Stomach smooth muscle (tissue), 2 donors: ENCODE measurements around the gene SPATA20.

Source experiments
- H3K27ac ChIP-seq: one replicate; pipeline ENCODE4 v1.7.0; 2013; ENCODE audit warnings: mild to moderate bottlenecking, low read length, inconsistent platforms
- H3K27me3 ChIP-seq, 2 donors: one replicate each; pipeline ENCODE4 v1.7.0; 2013; ENCODE audit warnings: low read length in 2 of 2; ENCODE audit not compliant: insufficient read depth in 2 of 2, control insufficient read depth in 1 of 2
- H3K36me3 ChIP-seq, 2 donors: one replicate each; pipeline ENCODE4 v1.7.0; 2013; ENCODE audit warnings: low read length in 2 of 2; ENCODE audit not compliant: control insufficient read depth in 2 of 2, insufficient read depth in 2 of 2
- H3K4me1 ChIP-seq: one replicate; pipeline ENCODE4 v1.7.0; 2013; ENCODE audit warnings: low read length; ENCODE audit not compliant: control insufficient read depth, insufficient read depth
- H3K4me3 ChIP-seq, 2 donors: one replicate each; pipeline ENCODE4 v1.7.0; 2013; ENCODE audit warnings: low read length in 2 of 2
- H3K9ac ChIP-seq, 2 donors: one replicate each; pipeline ENCODE4 v1.7.0; 2013; ENCODE audit warnings: low read length in 2 of 2, mild to moderate bottlenecking in 1 of 2
- H3K9me3 ChIP-seq, 2 donors: one replicate each; pipeline ENCODE4 v1.7.0; 2013; ENCODE audit warnings: low read length in 2 of 2; ENCODE audit not compliant: control insufficient read depth in 2 of 2
- donor health status: healthy.
- donor health status: Pancreatic carcinoma.

Gene SPATA20

DNA sequence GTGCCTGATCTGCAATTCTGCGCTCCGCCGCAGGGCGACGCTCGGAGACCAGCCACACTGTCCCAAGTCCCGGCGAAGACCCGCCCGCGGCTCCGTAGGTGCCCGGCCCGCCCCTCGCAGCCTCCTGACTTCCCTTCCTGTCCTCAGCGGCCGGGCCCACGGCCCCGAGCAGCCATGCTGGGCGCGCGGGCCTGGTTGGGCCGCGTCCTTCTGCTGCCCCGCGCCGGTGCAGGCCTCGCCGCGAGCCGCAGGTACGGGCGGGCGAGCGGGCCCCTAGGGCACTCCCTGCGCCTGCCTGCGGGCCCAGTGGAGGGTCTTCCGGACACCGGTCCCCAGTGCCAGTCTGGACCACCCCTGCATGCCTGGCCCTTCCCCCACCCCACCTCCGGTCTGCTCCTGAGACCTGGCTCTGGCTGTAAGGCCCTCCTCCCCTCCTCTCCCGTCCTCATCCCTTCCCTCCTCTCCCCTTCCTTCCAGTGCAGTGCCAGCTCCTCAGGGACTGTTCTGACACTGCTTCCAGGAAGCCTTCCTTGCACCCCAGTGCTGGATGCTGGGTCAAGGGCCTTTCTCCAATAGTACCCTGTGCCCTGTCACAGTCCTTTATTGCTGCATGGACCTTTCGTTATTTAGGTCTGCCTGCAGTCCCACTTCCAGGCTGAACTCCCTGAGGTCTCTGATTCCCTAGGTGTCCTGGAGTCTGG is at the start of gene SPATA20:
SPATA20 (plus strand) TSS at position 140 of the 701 bp plus-strand sequence; CDS start at position 175, 35 bp downstream.
- Histone ChIP-seq H3K36me3 (peaks cover 5% of the 10 kb centered on the region in 2 donors), H3K4me3 (peak within 1 kb of the TSS; percentile 81 to 91), H3K9me3 (no peaks in the 10 kb centered on the region), H3K27me3 (no peaks in the 10 kb centered on the region), H3K27ac (peak within 1 kb of the TSS; percentile 46), H3K9ac (peak within 1 kb of the TSS; percentile 78 to 87), H3K4me1 (peaks cover 32% of the 10 kb centered on the region)

DNA sequence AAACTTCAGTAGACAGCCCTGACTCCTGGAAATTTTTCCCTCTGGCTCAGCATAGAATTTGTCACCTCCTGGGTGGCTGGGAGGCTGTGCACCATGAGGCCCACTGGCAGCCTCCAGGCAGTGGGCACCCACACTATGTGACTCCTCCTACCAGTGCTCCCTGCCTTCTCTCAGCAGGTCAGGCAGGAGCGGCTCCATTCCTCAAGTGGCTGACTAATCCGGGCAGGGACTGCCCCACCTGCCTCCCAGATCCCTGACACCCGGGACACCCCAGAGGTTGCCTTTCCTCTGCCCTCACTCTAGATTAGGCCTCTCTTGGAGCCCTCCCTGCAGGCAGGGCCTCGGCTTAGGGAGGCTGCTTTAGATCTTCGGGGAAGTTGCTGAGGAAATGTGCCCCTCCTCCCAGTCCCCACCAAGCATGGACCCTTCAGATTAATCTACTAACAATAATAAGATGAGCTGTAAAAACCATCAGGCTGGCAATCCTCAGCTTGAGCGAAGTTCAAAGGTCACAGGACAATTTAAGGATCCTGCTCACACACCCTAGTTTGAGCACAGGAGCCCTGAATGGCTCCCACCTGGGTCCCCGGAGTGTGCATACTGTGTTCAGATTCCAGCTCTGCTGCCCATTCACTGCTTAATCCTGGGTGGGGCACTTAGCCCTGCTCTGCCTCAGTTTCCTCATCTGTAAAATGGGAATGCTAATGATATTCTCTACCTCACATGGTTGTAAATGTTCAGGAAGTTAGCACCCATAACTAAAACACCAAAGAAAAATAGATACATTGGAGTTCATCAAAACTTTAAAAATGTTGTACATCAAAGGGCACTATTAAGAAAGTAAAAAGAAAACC is 48.7 kb upstream of the SPATA20 start:
- no peak overlapping the region for H3K27ac ChIP-seq
- H3K36me3 ChIP-seq = no peaks in the 10 kb centered on the region
- no peak overlapping the region for H3K4me3 ChIP-seq
- no peaks in the 10 kb centered on the region for H3K9me3 ChIP-seq
- no peak overlapping the region for H3K9ac ChIP-seq
- H3K4me1 ChIP-seq = no peaks in the 10 kb centered on the region
- no peaks in the 10 kb centered on the region for H3K27me3 ChIP-seq

DNA sequence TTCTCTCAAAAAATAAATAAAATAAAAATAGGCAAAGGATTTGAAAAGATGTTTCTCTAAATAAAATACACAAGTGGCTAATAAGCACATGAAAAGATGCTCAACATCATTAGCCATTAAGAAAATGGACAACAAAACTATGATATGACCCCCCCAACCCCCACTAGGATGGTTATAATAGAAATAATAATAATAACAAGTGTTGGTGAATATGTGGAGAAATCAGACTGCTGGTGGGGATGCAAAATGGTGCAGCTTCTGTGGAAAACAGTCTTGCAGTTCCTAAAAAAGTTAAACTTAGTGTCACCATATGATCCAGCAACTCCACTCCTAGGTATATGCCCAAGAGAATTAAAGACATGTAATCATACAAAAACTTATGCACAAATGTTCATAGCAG is 47.7 kb upstream of the SPATA20 start:
- H3K27ac ChIP-seq = no peak overlapping the region
- H3K9me3 ChIP-seq = no peaks in the 10 kb centered on the region
- H3K9ac ChIP-seq = no peak overlapping the region
- no peak overlapping the region for H3K4me3 ChIP-seq
- no peaks in the 10 kb centered on the region for H3K27me3 ChIP-seq
- H3K36me3 ChIP-seq = no peaks in the 10 kb centered on the region
- no peaks in the 10 kb centered on the region for H3K4me1 ChIP-seq

DNA sequence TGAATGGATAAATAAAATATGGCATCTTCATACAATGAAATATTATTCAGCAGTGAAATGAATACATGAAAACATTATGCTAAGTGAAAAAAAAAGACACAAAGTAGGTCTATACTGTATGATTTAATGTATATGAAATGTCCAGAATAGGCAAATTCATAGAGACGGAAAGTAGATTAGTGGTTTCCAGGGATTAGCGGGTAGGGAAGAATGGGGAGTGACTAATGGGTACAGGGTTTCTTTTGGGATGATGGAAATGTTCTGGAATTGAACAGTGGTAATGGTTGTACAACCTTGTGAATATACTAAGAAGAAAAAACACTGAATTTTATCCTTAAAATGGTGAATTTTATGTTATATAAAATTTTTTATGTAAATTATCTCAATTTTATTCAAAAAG is 47.3 kb upstream of the SPATA20 start:
- no peak overlapping the region for H3K4me3 ChIP-seq
- no peaks in the 10 kb centered on the region for H3K9me3 ChIP-seq
- no peaks in the 10 kb centered on the region for H3K4me1 ChIP-seq
- no peaks in the 10 kb centered on the region for H3K27me3 ChIP-seq
- H3K36me3 ChIP-seq = no peaks in the 10 kb centered on the region
- H3K27ac ChIP-seq = no peak overlapping the region
- no peak overlapping the region for H3K9ac ChIP-seq

DNA sequence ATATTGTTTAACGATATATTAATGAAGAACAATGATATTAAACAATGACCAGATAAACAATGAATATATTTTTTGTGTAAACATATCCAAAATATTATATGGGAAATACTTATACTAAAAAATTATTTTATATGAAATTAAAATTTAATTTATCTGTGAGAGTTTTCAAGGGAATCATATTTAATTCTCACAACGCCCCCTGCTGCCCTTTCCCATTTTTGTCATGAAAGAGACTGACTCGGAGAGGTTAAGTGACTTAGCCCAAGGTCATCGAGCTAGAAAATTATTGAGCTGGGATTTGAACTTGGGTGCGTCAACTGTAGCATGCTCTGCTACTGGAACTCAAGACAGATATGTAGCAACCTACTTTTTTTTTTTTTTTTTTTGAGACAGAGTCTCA is 45.9 kb upstream of the SPATA20 start:
- H3K9me3 ChIP-seq = no peaks in the 10 kb centered on the region
- no peaks in the 10 kb centered on the region for H3K27me3 ChIP-seq
- H3K4me1 ChIP-seq = no peaks in the 10 kb centered on the region
- H3K9ac ChIP-seq = no peak overlapping the region
- H3K4me3 ChIP-seq = no peak overlapping the region
- no peak overlapping the region for H3K27ac ChIP-seq
- no peaks in the 10 kb centered on the region for H3K36me3 ChIP-seq

DNA sequence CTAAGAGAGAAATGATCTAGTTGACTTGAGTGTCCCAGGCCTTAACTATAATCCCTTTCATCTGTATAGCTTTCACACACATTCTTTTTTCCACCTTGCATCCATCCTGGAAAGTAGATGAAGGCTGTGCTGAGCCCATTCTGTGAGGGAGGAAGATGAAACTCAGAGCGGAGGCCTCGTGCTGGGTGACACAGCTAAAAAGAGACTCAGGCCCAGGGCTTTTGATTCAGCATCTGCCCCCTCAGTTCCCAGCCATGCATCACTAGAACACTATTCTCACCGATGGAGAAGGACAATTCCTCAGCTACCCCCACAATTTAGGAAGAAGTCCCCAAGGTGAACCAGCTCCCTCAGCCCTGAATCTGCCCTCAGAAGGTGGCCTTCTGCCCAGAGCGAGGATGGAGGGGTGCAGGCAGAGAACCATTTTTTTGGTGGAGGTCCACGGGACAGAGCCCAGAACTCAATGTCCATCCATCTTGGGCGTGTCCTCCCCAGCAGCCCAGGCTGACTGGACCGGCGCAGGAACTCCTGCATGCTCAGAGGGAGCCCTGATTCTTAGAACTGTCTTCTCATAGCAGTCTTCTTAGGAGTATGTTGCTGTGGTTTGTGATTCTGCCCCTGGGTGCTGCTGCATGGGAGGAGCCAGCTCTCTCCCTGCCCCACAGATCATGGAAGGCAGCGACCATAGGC is 44.5 kb upstream of the SPATA20 start:
- Histone ChIP-seq H3K4me1 (no peaks in the 10 kb centered on the region), H3K9ac (no peak overlapping the region), H3K27ac (no peak overlapping the region), H3K36me3 (no peaks in the 10 kb centered on the region), H3K27me3 (peaks cover 0 to 2% of the 10 kb centered on the region in 2 donors), H3K4me3 (no peak overlapping the region), H3K9me3 (no peaks in the 10 kb centered on the region)

DNA sequence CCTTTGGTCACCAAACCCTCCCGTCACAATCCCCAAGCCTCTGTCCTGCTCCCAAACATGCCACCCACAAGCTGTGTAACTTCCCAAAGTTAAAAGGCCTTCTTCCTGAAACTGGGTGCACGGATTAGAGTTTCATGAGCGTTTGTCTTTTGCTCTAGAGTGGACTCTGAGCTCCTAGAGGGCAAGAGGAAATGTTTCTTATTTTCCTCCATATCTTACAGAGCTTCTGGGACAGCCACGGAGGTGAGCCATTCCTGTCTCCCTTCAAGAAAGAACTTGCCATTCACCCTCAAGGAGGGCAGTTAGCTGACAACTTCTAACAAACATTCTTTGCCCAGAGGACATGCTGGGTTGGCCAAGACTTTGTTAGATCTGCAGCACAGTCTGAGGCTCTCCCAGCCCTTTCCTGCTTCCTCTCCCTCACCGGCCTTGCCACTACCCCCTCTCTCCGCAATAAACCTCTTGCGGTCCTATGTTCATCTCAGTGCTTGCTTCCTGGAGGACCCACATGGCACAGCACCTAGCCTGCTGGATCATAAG is 41.3 kb upstream of the SPATA20 start:
- H3K9me3 ChIP-seq = no peaks in the 10 kb centered on the region
- no peaks in the 10 kb centered on the region for H3K36me3 ChIP-seq
- peaks cover 0 to 2% of the 10 kb centered on the region in 2 donors for H3K27me3 ChIP-seq
- H3K27ac ChIP-seq = no peak overlapping the region
- no peak overlapping the region for H3K9ac ChIP-seq
- H3K4me1 ChIP-seq = peaks cover 7% of the 10 kb centered on the region
- no peak overlapping the region for H3K4me3 ChIP-seq

DNA sequence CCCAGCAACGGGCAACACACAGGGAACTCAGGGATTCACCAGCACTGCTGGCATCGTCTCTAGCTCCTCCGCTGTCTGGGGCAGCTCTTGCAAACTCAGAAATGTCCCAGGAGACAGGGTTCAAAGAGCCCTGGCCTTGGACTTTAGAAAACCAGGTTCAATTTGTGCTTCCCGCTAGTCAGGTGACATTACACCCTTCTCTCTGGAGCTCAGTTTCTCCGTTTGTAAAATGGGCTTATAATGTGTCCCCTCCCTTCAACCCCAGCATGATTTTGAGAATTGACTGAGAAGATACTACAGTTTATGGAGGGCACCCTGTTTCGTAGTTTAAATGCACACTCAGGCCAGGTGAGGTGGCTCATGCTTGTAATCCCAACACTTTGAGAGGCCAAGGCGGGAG is 40.7 kb upstream of the SPATA20 start:
- Histone ChIP-seq H3K4me1 (peaks cover 7% of the 10 kb centered on the region), H3K9me3 (no peaks in the 10 kb centered on the region), H3K9ac (no peak overlapping the region), H3K36me3 (no peaks in the 10 kb centered on the region), H3K27ac (no peak overlapping the region), H3K27me3 (peaks cover 0 to 2% of the 10 kb centered on the region in 2 donors), H3K4me3 (no peak overlapping the region)

DNA sequence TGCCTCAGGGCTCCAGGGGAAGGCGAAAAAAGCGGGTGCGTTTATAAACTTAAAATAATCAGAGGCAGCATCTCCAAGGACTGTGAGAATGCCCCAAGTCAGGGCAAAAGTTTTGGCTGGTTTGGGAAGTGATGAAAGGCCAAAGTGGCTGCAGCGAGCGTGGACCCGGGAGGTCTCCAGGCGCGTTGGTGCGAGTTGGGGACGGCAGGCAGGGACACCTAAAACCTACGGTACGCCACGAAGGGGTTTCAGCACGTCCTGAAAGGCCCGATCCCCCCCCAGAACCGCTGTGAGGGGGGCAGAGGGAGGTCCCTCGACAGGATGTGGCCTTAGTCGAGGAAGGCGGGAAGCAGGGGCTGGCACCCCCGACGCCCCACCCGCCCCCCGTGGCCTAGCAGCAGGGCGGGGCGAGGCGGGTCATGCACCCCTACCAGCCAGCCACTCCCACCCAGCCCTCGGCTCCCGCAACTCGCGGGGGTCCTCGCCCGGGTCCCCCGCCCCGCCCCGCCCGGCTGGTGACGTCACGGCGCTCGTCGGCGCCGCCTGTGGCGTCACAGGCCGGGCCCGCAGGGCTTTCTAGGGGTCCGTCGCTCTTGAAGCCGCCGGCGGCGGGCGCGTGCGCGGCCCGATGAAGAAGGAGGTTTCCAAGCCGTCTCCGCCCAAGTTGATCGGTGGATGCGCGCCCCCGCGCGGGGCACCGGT is 39.0 kb upstream of the SPATA20 start, which contains the start of gene MYCBPAP:
MYCBPAP (plus strand) TSS at position 569 of the 702 bp plus-strand sequence. CDS start 236 bp downstream, outside the sequence.
- H3K4me3 ChIP-seq = peak within 1 kb of the TSS; percentile 73
- H3K36me3 ChIP-seq = no peaks in the 10 kb centered on the region
- H3K9ac ChIP-seq = peak within 1 kb of the TSS; percentile 62 to 77
- peaks cover 7% of the 10 kb centered on the region for H3K4me1 ChIP-seq
- no peak within 1 kb of the TSS for H3K27ac ChIP-seq
- H3K27me3 ChIP-seq = peaks cover 0 to 2% of the 10 kb centered on the region in 2 donors
- no peaks in the 10 kb centered on the region for H3K9me3 ChIP-seq
